Measurements from ENCODE around the gene PTPRZ1. TPM values are rescaled to one million over a fixed set of nuclear protein-coding genes. Genes with fewer than 3 reads are reported as not detected.

The PTPRZ1 gene
- total and polyA plus RNA-seq, 2 donors: 0.47 to 1.0 TPM

DNA sequence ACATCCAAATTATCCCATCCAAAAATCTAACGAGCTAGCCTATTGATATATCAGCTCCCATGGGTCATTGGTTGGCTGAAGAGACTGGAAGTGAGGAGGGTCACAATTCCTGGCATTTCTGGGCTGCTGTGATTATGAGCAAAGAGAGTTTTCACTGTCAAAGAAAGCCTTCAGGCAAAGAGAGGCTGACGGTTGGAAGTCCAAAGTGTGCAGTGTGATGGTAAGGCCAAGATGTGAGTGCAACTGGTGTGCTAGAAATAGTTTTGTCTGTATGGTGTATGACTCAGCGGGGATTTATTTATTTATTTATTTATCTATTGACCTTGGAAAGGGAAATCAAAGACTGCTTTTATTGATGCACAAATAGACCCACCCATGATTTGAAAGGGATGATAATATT lies 196.0 kb downstream of the PTPRZ1 start:
- no peaks in the 10 kb centered on the region for H3K36me3 ChIP-seq (ENCODE audit: control insufficient read depth in 2 of 2, insufficient read depth in 2 of 2, low read length in 1 of 2)
- H3K27me3 ChIP-seq (ENCODE audit: control insufficient read depth in 2 of 2, insufficient read depth in 1 of 2, low read length in 1 of 2): no peaks in the 10 kb centered on the region
- H3K9me3 ChIP-seq (ENCODE audit: control insufficient read depth in 2 of 2, insufficient read depth in 1 of 2, low read length in 1 of 2): peaks cover 0 to 1% of the 10 kb centered on the region in 2 donors
- 85% methylated on average over 3 of the region's 3 CpGs for WGBS
- no peak overlapping the region for H3K27ac ChIP-seq (ENCODE audit: low read depth in 1 of 2, low read length in 1 of 2)
- no peak overlapping the region for H3K4me3 ChIP-seq (ENCODE audit: low read length in 2 of 2)
- no peaks in the 10 kb centered on the region for H3K4me1 ChIP-seq (ENCODE audit: control insufficient read depth in 2 of 2, insufficient read depth in 2 of 2, low read length in 2 of 2)
- DNase-seq (ENCODE audit: low read depth in 6 of 9, low spot score in 9 of 9): no peak

DNA sequence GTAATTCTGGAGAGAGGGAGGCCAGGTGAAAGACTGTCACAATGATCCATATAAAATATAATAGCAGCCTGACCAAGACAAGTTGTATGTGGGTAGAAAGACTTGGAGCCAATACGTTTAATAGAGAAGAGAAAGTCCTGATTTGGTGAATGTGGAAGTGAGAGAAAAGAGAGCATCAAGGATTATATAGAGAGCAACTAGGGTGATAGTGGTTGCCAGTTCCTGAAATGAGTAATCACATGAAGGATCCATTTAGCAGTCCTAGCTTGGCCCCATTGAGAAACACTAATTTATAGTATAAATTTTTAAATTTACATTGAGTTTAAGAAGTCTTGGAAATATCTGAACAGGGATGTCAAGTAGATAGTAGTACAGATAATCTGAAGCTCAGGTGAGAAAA lies 197.1 kb downstream of the PTPRZ1 start:
- H3K4me1 ChIP-seq (ENCODE audit: control insufficient read depth in 2 of 2, insufficient read depth in 2 of 2, low read length in 2 of 2): no peaks in the 10 kb centered on the region
- 79% methylated on average over 1 of the region's 1 CpG for WGBS
- DNase-seq (ENCODE audit: low read depth in 6 of 9, low spot score in 9 of 9): no peak
- H3K9me3 ChIP-seq (ENCODE audit: control insufficient read depth in 2 of 2, insufficient read depth in 1 of 2, low read length in 1 of 2): no peaks in the 10 kb centered on the region
- H3K36me3 ChIP-seq (ENCODE audit: control insufficient read depth in 2 of 2, insufficient read depth in 2 of 2, low read length in 1 of 2): no peaks in the 10 kb centered on the region
- no peak overlapping the region for H3K27ac ChIP-seq (ENCODE audit: low read depth in 1 of 2, low read length in 1 of 2)
- no peaks in the 10 kb centered on the region for H3K27me3 ChIP-seq (ENCODE audit: control insufficient read depth in 2 of 2, insufficient read depth in 1 of 2, low read length in 1 of 2)
- H3K4me3 ChIP-seq (ENCODE audit: low read length in 2 of 2): no peak overlapping the region

DNA sequence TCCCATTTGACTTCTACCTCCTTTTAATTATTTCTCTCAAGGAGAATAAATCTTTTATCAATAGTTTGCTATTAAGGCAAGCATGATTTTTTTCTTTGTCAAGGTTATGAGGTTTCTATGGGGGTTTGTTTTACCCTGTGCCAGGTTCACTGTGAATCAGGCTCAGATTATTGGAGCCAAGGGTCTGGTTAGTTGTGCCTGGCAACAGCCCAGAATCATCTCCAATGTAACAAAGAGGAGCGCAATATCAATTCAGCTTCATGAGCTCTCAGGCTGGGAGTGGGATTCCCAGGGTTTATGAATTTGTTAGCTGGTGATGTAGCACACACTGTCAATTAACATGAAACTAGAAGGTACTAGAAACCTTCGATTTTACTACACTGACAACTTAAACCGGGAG lies 197.9 kb downstream of the PTPRZ1 start:
- WGBS: 93% methylated on average over 3 of the region's 3 CpGs
- no peaks in the 10 kb centered on the region for H3K9me3 ChIP-seq (ENCODE audit: control insufficient read depth in 2 of 2, insufficient read depth in 1 of 2, low read length in 1 of 2)

DNA sequence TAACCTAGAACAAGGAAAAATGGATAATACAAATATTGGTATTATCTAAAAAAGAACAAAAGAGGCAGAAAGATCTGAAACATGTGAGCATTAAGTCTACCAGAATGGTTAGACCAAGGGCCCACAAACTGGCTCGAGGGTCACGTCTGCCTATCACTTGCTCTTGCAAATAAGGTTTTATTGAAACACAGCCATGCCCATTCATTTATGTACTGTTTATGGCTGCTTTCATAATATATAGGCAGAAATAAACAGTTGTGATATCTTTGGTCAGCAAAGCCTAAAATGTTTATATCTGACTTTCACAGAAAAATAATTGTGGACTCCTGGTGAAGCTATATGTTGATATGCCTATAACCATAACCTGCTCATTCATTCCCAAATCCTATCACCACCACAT lies 199.3 kb downstream of the PTPRZ1 start:
- no peaks in the 10 kb centered on the region for H3K9me3 ChIP-seq (ENCODE audit: control insufficient read depth in 2 of 2, insufficient read depth in 1 of 2, low read length in 1 of 2)

More for the DNA sequence above, 197.9 kb downstream of the PTPRZ1 start:
- H3K27me3 ChIP-seq (ENCODE audit: control insufficient read depth in 2 of 2, insufficient read depth in 1 of 2, low read length in 1 of 2): no peaks in the 10 kb centered on the region
- no peaks in the 10 kb centered on the region for H3K36me3 ChIP-seq (ENCODE audit: control insufficient read depth in 2 of 2, insufficient read depth in 2 of 2, low read length in 1 of 2)
- no peak overlapping the region for H3K27ac ChIP-seq (ENCODE audit: low read depth in 1 of 2, low read length in 1 of 2)
- DNase-seq (ENCODE audit: low read depth in 6 of 9, low spot score in 9 of 9): no peak
- no peak overlapping the region for H3K4me3 ChIP-seq (ENCODE audit: low read length in 2 of 2)
- H3K4me1 ChIP-seq (ENCODE audit: control insufficient read depth in 2 of 2, insufficient read depth in 2 of 2, low read length in 2 of 2): no peaks in the 10 kb centered on the region

DNA sequence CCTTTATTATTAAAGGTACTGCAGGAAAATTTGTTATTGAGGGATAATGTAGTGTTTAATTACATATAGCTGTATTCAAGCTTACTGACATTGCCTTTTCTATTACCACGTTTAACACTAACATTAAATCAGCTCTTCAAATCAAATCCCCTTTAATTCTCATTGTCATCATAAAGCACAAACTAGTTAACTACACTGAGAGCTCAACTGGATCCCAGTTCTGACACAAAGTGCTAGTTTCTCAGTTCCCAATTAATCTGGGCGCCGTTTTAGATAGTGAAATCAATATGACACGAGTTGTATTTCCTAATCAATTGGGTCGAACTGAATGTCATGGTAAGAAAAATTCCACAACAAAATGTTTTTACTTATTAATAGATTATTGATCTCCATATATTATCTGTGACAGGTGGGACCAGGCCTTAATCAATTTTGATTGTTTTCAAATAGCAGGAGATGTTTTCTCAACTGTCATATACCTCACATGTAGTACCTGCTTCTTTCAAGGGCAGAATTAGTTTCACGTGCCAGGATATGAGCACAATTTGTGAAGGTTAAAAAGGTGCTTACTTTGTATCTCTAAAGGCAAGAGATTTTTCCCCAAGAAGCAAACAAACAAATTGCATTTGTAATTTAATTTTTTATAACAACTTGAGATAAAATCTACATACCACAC lies 200.1 kb downstream of the PTPRZ1 start:
- Histone ChIP-seq H3K4me3 (ENCODE audit: low read length in 2 of 2) (no peak overlapping the region), H3K36me3 (ENCODE audit: control insufficient read depth in 2 of 2, insufficient read depth in 2 of 2, low read length in 1 of 2) (no peaks in the 10 kb centered on the region), H3K4me1 (ENCODE audit: control insufficient read depth in 2 of 2, insufficient read depth in 2 of 2, low read length in 2 of 2) (no peaks in the 10 kb centered on the region), H3K27me3 (ENCODE audit: control insufficient read depth in 2 of 2, insufficient read depth in 1 of 2, low read length in 1 of 2) (no peaks in the 10 kb centered on the region), H3K27ac (ENCODE audit: low read depth in 1 of 2, low read length in 1 of 2) (no peak overlapping the region), H3K9me3 (ENCODE audit: control insufficient read depth in 2 of 2, insufficient read depth in 1 of 2, low read length in 1 of 2) (no peaks in the 10 kb centered on the region)
- DNase-seq (ENCODE audit: low read depth in 6 of 9, low spot score in 9 of 9): no peak
- 88% methylated on average over 6 of the region's 6 CpGs for WGBS

More for the DNA sequence above, 199.3 kb downstream of the PTPRZ1 start:
- no peak for DNase-seq (ENCODE audit: low read depth in 6 of 9, low spot score in 9 of 9)
- H3K4me1 ChIP-seq (ENCODE audit: control insufficient read depth in 2 of 2, insufficient read depth in 2 of 2, low read length in 2 of 2): no peaks in the 10 kb centered on the region
- H3K27ac ChIP-seq (ENCODE audit: low read depth in 1 of 2, low read length in 1 of 2): no peak overlapping the region
- no peak overlapping the region for H3K4me3 ChIP-seq (ENCODE audit: low read length in 2 of 2)
- H3K36me3 ChIP-seq (ENCODE audit: control insufficient read depth in 2 of 2, insufficient read depth in 2 of 2, low read length in 1 of 2): no peaks in the 10 kb centered on the region
- no peaks in the 10 kb centered on the region for H3K27me3 ChIP-seq (ENCODE audit: control insufficient read depth in 2 of 2, insufficient read depth in 1 of 2, low read length in 1 of 2)
- WGBS: 97% methylated on average over 2 of the region's 2 CpGs

DNA sequence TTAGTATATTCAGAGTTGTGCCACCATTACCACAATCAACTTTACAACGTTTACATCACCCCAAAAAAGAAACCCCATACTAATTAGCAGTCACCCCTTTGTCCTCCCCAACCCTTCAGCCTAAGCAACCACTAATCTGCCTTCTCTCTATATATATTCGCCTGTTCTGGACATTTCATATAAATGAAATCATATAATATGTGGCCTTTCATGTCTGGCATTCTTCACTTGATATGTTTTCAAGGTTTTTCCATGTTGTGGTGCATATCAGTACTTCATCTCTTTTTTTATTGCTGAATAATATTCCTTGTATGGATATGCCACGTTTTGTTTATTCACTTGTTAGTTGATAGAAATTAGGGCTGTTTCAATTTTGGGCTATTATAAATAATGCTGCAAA lies 200.7 kb downstream of the PTPRZ1 start:
- DNase-seq (ENCODE audit: low read depth in 6 of 9, low spot score in 9 of 9): no peak
- Histone ChIP-seq H3K27ac (ENCODE audit: low read depth in 1 of 2, low read length in 1 of 2) (no peak overlapping the region), H3K4me3 (ENCODE audit: low read length in 2 of 2) (no peak overlapping the region), H3K36me3 (ENCODE audit: control insufficient read depth in 2 of 2, insufficient read depth in 2 of 2, low read length in 1 of 2) (no peaks in the 10 kb centered on the region), H3K27me3 (ENCODE audit: control insufficient read depth in 2 of 2, insufficient read depth in 1 of 2, low read length in 1 of 2) (no peaks in the 10 kb centered on the region), H3K4me1 (ENCODE audit: control insufficient read depth in 2 of 2, insufficient read depth in 2 of 2, low read length in 2 of 2) (no peaks in the 10 kb centered on the region), H3K9me3 (ENCODE audit: control insufficient read depth in 2 of 2, insufficient read depth in 1 of 2, low read length in 1 of 2) (no peaks in the 10 kb centered on the region)
- WGBS: 78% methylated on average over 3 of the region's 3 CpGs

DNA sequence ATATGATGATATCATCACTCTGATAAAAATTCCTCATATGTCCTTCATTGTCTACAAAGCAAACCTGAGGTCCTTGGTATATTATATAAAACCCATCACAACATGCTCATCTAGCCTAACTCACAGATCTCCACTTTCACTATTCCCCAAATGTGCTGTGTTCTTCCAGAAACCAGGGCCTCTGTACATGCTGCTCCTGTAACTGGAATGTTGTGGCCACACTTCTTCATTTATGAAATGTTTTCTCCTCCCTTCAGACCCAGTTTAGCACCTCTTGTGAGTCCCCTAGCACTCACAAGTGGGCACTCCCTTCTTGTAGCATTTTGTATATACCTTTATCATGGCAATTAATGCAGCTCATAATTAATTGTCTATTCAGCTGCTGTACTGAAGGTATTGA lies 209.2 kb downstream of the PTPRZ1 start:
- Histone ChIP-seq H3K4me3 (ENCODE audit: low read length in 2 of 2) (no peak overlapping the region), H3K4me1 (ENCODE audit: control insufficient read depth in 2 of 2, insufficient read depth in 2 of 2, low read length in 2 of 2) (no peaks in the 10 kb centered on the region), H3K9me3 (ENCODE audit: control insufficient read depth in 2 of 2, insufficient read depth in 1 of 2, low read length in 1 of 2) (no peaks in the 10 kb centered on the region), H3K27ac (ENCODE audit: low read depth in 1 of 2, low read length in 1 of 2) (no peak overlapping the region), H3K27me3 (ENCODE audit: control insufficient read depth in 2 of 2, insufficient read depth in 1 of 2, low read length in 1 of 2) (no peaks in the 10 kb centered on the region), H3K36me3 (ENCODE audit: control insufficient read depth in 2 of 2, insufficient read depth in 2 of 2, low read length in 1 of 2) (no peaks in the 10 kb centered on the region)
- no peak for DNase-seq (ENCODE audit: low read depth in 6 of 9, low spot score in 9 of 9)

DNA sequence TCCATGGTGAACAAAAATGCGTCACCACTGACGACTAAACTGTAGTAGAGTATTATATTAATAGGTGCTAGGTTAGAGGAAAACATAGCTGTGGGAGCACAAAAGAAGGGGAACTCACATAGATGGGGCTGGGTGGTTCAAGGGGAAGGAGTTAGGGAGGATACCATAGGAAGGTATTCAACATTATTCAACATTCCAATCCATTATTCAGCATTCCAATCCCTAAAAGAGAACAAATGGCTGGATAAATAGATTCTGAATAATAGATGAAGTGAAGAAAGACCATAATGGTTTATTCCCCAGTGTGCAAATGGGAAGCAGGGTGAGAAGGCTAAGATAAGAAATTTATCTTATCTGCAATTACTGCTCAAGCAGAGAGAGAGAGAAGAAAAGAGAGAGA lies 209.7 kb downstream of the PTPRZ1 start:
- no peak overlapping the region for H3K4me3 ChIP-seq (ENCODE audit: low read length in 2 of 2)
- WGBS: 97% methylated on average over 2 of the region's 2 CpGs
- no peaks in the 10 kb centered on the region for H3K27me3 ChIP-seq (ENCODE audit: control insufficient read depth in 2 of 2, insufficient read depth in 1 of 2, low read length in 1 of 2)
- H3K36me3 ChIP-seq (ENCODE audit: control insufficient read depth in 2 of 2, insufficient read depth in 2 of 2, low read length in 1 of 2): no peaks in the 10 kb centered on the region
- H3K27ac ChIP-seq (ENCODE audit: low read depth in 1 of 2, low read length in 1 of 2): no peak overlapping the region
- H3K9me3 ChIP-seq (ENCODE audit: control insufficient read depth in 2 of 2, insufficient read depth in 1 of 2, low read length in 1 of 2): no peaks in the 10 kb centered on the region
- H3K4me1 ChIP-seq (ENCODE audit: control insufficient read depth in 2 of 2, insufficient read depth in 2 of 2, low read length in 2 of 2): no peaks in the 10 kb centered on the region
- no peak for DNase-seq (ENCODE audit: low read depth in 6 of 9, low spot score in 9 of 9)

DNA sequence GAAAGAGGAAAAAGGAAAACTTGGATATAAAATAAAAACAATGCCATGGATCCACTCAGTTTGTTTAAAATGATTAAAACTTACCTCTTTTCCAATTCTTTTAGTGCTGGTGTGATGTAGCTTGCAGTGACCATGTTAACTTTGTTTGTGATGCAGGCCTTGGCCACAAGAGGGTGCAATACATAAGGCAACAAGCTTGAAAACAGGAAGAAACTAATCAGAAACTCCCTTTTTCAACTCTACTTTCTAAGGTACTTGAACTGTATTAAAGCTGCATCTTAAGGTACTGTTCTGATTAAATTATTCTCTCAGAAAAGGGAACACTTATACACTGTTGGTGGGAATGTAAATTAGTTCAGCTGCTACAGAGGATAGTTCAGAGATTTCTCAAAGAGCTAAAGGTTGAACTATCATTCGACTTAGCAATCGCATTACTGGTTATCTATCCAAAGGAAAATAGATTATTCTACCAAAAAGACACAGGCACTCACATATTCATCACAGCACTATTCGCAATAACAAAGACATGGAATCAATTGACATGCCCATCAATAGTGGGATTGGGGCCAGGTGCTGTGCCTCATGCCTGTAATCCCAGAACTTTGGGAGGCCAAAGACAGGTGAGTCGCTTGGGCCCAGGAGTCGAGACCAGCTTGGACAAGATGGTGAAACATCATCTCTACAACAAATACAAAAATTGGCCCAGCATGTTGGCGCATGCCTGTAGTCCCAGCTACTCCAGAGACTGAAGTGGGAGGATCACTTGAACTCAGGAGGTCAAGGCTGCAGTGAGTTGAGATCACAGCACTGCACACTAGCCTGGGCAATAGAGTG lies 220.2 kb downstream of the PTPRZ1 start:
- no peaks in the 10 kb centered on the region for H3K36me3 ChIP-seq (ENCODE audit: control insufficient read depth in 2 of 2, insufficient read depth in 2 of 2, low read length in 1 of 2)

More for the DNA sequence above, 220.2 kb downstream of the PTPRZ1 start:
- H3K27ac ChIP-seq (ENCODE audit: low read depth in 1 of 2, low read length in 1 of 2): no peak overlapping the region
- 97% methylated on average over 6 of the region's 6 CpGs for WGBS
- H3K4me3 ChIP-seq (ENCODE audit: low read length in 2 of 2): no peak overlapping the region
- no peaks in the 10 kb centered on the region for H3K4me1 ChIP-seq (ENCODE audit: control insufficient read depth in 2 of 2, insufficient read depth in 2 of 2, low read length in 2 of 2)
- peak in 6 of 9 donors; percentile 11 to 57 (median 34) for DNase-seq (ENCODE audit: low read depth in 6 of 9, low spot score in 9 of 9)
- no peaks in the 10 kb centered on the region for H3K27me3 ChIP-seq (ENCODE audit: control insufficient read depth in 2 of 2, insufficient read depth in 1 of 2, low read length in 1 of 2)
- H3K9me3 ChIP-seq (ENCODE audit: control insufficient read depth in 2 of 2, insufficient read depth in 1 of 2, low read length in 1 of 2): no peaks in the 10 kb centered on the region
